Esophagus squamous epithelium (tissue), 4 donors: ENCODE measurements around the gene SELENOS.

Source experiments
- POLR2A ChIP-seq, 4 donors: fragments of 450-650 bp; IDR thresholded peaks; one replicate each; pipeline ENCODE4 v1.6.1; 2017; ENCODE audit warnings: antibody characterized with exemption in 4 of 4, mild to moderate bottlenecking in 4 of 4, moderate library complexity in 3 of 4
- TF ChIP-seq, protein P1 (sequence below), 6 experiments: fragments of 450-650 bp in 4 of 6; fragments of 200-600 bp in 2 of 6; sonication (generic) in 2 of 6; IDR thresholded peaks; one replicate each; pipeline ENCODE4 v1.5.1; 2016 to 2019; ENCODE audit warnings: antibody characterized with exemption in 6 of 6, mild to moderate bottlenecking in 4 of 6, moderate library complexity in 4 of 6

DNA sequence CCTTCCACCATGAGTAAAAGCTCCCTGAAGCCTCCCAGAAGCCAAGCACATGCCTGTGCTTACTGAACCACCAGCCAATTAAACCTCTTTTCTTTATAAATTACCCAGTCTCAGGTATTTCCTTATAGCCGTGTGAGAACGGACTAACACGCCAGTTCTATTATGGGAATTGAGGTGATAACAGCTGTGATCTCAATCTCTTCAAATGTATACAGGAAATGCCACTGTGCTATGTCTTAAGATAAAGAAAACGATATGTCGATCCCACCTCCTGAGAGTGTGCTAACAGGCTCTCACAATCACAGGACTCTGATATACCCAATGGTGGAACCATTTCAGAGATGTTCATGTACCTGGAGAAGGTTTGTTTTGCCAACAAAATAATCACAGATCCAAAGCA is 51.6 kb downstream of the SELENOS start:
- TF ChIP-seq, protein P1, sequence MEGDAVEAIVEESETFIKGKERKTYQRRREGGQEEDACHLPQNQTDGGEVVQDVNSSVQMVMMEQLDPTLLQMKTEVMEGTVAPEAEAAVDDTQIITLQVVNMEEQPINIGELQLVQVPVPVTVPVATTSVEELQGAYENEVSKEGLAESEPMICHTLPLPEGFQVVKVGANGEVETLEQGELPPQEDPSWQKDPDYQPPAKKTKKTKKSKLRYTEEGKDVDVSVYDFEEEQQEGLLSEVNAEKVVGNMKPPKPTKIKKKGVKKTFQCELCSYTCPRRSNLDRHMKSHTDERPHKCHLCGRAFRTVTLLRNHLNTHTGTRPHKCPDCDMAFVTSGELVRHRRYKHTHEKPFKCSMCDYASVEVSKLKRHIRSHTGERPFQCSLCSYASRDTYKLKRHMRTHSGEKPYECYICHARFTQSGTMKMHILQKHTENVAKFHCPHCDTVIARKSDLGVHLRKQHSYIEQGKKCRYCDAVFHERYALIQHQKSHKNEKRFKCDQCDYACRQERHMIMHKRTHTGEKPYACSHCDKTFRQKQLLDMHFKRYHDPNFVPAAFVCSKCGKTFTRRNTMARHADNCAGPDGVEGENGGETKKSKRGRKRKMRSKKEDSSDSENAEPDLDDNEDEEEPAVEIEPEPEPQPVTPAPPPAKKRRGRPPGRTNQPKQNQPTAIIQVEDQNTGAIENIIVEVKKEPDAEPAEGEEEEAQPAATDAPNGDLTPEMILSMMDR (IDR thresholded peaks at IDR 0.05), result no peak
- TF ChIP-seq POLR2A (IDR thresholded peaks at IDR 0.05), result no peak
